Urinary bladder (tissue), 4 donors: Measurements from ENCODE around the gene SPRING1. TPM values are rescaled to one million over a fixed set of nuclear protein-coding genes. Genes with fewer than 3 reads are reported as not detected.

Experiments used
- DNase-seq: peaks from one replicate; pipeline ENCODE4 v3.0.0-alpha.2; 2015; ENCODE audit errors: extremely low spot score
- H3K27ac ChIP-seq: one replicate; pipeline ENCODE4 v1.5.1; 2013; ENCODE audit warnings: low read depth, mild to moderate bottlenecking, moderate library complexity
- H3K36me3 ChIP-seq: one replicate; pipeline ENCODE4 v1.6.1; 2013; ENCODE audit warnings: mild to moderate bottlenecking, moderate library complexity; ENCODE audit not compliant: insufficient read depth
- H3K4me1 ChIP-seq: one replicate; pipeline ENCODE4 v1.6.1; 2013; ENCODE audit warnings: mild to moderate bottlenecking, moderate library complexity; ENCODE audit not compliant: insufficient read depth
- H3K4me3 ChIP-seq: one replicate; pipeline ENCODE4 v1.5.1; 2013; ENCODE audit warnings: low read depth, low read length
- WGBS: extraction: QIAGEN DNeasy Blood & Tissue Kit; methylation state at CpG from one replicate; pipeline ENCODE4 v1.1.7; 2013; 5-methylcytosine and 5-hydroxymethylcytosine counted together
- polyA plus RNA-seq: library from polyadenylated mRNA; stranded (reverse); fragments of 200-250 nt; gene quantifications from one replicate; pipeline ENCODE4 v1.2.3, GENCODE V29; 2013
- total RNA-seq: library from RNA; depleted of rRNA; stranded (reverse); fragments of >200 nt; gene quantifications from one replicate; pipeline ENCODE4 v1.2.3, GENCODE V29; 2014
- donor health status: healthy with polysubstance abuse.
- donor health status: healthy.

Gene SPRING1
- total and polyA plus RNA-seq, 2 donors, result 10.7 to 12.6 TPM

- no peak overlapping the region for H3K4me3 ChIP-seq
- H3K27ac ChIP-seq, result no peak overlapping the region
- WGBS, result 51% methylated on average over 8 of the region's 8 CpGs
Measured at GRCh38 chr12:116710370-116711150, 27.3 kb downstream of the SPRING1 start.

GRCh38 chr12:116709768-116710167, 28.1 kb downstream of the SPRING1 start:
- no peak overlapping the region for H3K4me3 ChIP-seq
- no peak for DNase-seq
- H3K27ac ChIP-seq, result no peak overlapping the region
- 67% methylated on average over 10 of the region's 10 CpGs for WGBS
- H3K36me3 ChIP-seq, result no peaks in the 10 kb centered on the region
- peaks cover 2% of the 10 kb centered on the region for H3K4me1 ChIP-seq

More at GRCh38 chr12:116710370-116711150, 27.3 kb downstream of the SPRING1 start:
- Histone ChIP-seq H3K4me1 (peaks cover 2% of the 10 kb centered on the region), H3K36me3 (no peaks in the 10 kb centered on the region)
- DNase-seq, result no peak

- Histone ChIP-seq H3K27ac (no peak overlapping the region), H3K4me1 (peaks cover 2% of the 10 kb centered on the region), H3K4me3 (no peak overlapping the region), H3K36me3 (no peaks in the 10 kb centered on the region)
- peak; percentile 54 for DNase-seq
- WGBS, result 25% methylated on average over 26 of the region's 26 CpGs
Measured at GRCh38 chr12:116708826-116709756, 28.8 kb downstream of the SPRING1 start.

GRCh38 chr12:116707751-116708150, 30.1 kb downstream of the SPRING1 start:
- Histone ChIP-seq H3K27ac (no peak overlapping the region), H3K4me3 (no peak overlapping the region), H3K36me3 (no peaks in the 10 kb centered on the region), H3K4me1 (peaks cover 2% of the 10 kb centered on the region)
- 92% methylated on average over 9 of the region's 9 CpGs for WGBS
- no peak for DNase-seq

GRCh38 chr12:116703214-116703795, 34.6 kb downstream of the SPRING1 start:
- H3K4me3 ChIP-seq, result no peak overlapping the region
- no peak for DNase-seq
- no peaks in the 10 kb centered on the region for H3K4me1 ChIP-seq
- H3K36me3 ChIP-seq, result no peaks in the 10 kb centered on the region
- no peak overlapping the region for H3K27ac ChIP-seq
- 23% methylated on average over 12 of the region's 12 CpGs for WGBS

GRCh38 chr12:116701432-116701831, 36.4 kb downstream of the SPRING1 start:
- no peak overlapping the region for H3K27ac ChIP-seq
- H3K4me3 ChIP-seq, result no peak overlapping the region
- H3K4me1 ChIP-seq, result no peaks in the 10 kb centered on the region
- WGBS, result 96% methylated on average over 4 of the region's 4 CpGs
- DNase-seq, result no peak
- H3K36me3 ChIP-seq, result no peaks in the 10 kb centered on the region

GRCh38 chr12:116700066-116700465, 37.8 kb downstream of the SPRING1 start:
- H3K4me1 ChIP-seq, result no peaks in the 10 kb centered on the region
- no peak overlapping the region for H3K27ac ChIP-seq
- no peak overlapping the region for H3K4me3 ChIP-seq
- H3K36me3 ChIP-seq, result no peaks in the 10 kb centered on the region
- DNase-seq, result no peak
- WGBS, result 84% methylated on average over 6 of the region's 6 CpGs

GRCh38 chr12:116698554-116699075, 39.3 kb downstream of the SPRING1 start:
- WGBS, result 63% methylated on average over 2 of the region's 2 CpGs
- H3K4me1 ChIP-seq, result no peaks in the 10 kb centered on the region
- DNase-seq, result no peak
- no peaks in the 10 kb centered on the region for H3K36me3 ChIP-seq
- no peak overlapping the region for H3K27ac ChIP-seq
- no peak overlapping the region for H3K4me3 ChIP-seq

GRCh38 chr12:116698116-116698515, 39.8 kb downstream of the SPRING1 start:
- Histone ChIP-seq H3K4me3 (no peak overlapping the region), H3K4me1 (no peaks in the 10 kb centered on the region), H3K36me3 (no peaks in the 10 kb centered on the region), H3K27ac (no peak overlapping the region)
- 86% methylated on average over 8 of the region's 8 CpGs for WGBS
- DNase-seq, result no peak

GRCh38 chr12:116697716-116698115, 40.2 kb downstream of the SPRING1 start:
- Histone ChIP-seq H3K4me3 (no peak overlapping the region), H3K4me1 (no peaks in the 10 kb centered on the region), H3K27ac (no peak overlapping the region), H3K36me3 (no peaks in the 10 kb centered on the region)
- WGBS, result 66% methylated on average over 11 of the region's 11 CpGs
- no peak for DNase-seq

- no peak overlapping the region for H3K4me3 ChIP-seq
- no peaks in the 10 kb centered on the region for H3K36me3 ChIP-seq
- no peak overlapping the region for H3K27ac ChIP-seq
- DNase-seq, result no peak
- H3K4me1 ChIP-seq, result no peaks in the 10 kb centered on the region
- WGBS, result 68% methylated on average over 7 of the region's 7 CpGs
Measured at GRCh38 chr12:116697305-116697704, 40.6 kb downstream of the SPRING1 start.

GRCh38 chr12:116695464-116695725, 42.5 kb downstream of the SPRING1 start:
- H3K36me3 ChIP-seq, result no peaks in the 10 kb centered on the region
- no peak overlapping the region for H3K27ac ChIP-seq
- H3K4me1 ChIP-seq, result no peaks in the 10 kb centered on the region
- WGBS, result 73% methylated on average over 3 of the region's 3 CpGs
- H3K4me3 ChIP-seq, result no peak overlapping the region
- no peak for DNase-seq

- H3K4me1 ChIP-seq, result no peaks in the 10 kb centered on the region
- no peak overlapping the region for H3K4me3 ChIP-seq
- no peaks in the 10 kb centered on the region for H3K36me3 ChIP-seq
- no peak overlapping the region for H3K27ac ChIP-seq
- no peak for DNase-seq
- 64% methylated on average over 22 of the region's 22 CpGs for WGBS
Measured at GRCh38 chr12:116694653-116695463, 43.0 kb downstream of the SPRING1 start.
